ENCODE data around the gene MARK2. TPM values are rescaled to one million over a fixed set of nuclear protein-coding genes. Genes with fewer than 3 reads are reported as not detected.

MARK2 gene
- total RNA-seq, 2 donors from 2014 or later: 32.2 to 33.9 TPM

- TF ChIP-seq POLR2A (IDR thresholded peaks at IDR 0.05) (no peak), CTCF (IDR thresholded peaks at IDR 0.05) (peak in 5 of 7 experiments; percentile 6 to 32 (median 27))
- H3K9me3 ChIP-seq: no peaks in the 10 kb centered on the region
- no peaks in the 10 kb centered on the region for H3K36me3 ChIP-seq (replicated peaks in 1 of 2; ENCODE audit: insufficient read depth in 1 of 2, low read depth in 2 of 2)
- ATAC-seq (no peak), DNase-seq (peak in 1 of 4 donors; percentile 38)
- intact Hi-C loops (cut with DNase I): no loop called here
- H3K27ac ChIP-seq: peak overlapping the region; percentile 19 to 67 (median 64)
- WGBS, 2 donors: 48 to 73% methylated on average over 5 to 13 of the region's 14 CpGs
- H3K4me3 ChIP-seq: no peak overlapping the region
- peaks cover 48% of the 10 kb centered on the region for H3K4me1 ChIP-seq
- H3K27me3 ChIP-seq: no peaks in the 10 kb centered on the region
Observed at GRCh38 chr11:63920939-63921417, 82.1 kb downstream of the MARK2 start.

GRCh38 chr11:63922673-63923192, 83.8 kb downstream of the MARK2 start:
- Histone ChIP-seq H3K9me3 (no peaks in the 10 kb centered on the region), H3K4me1 (peaks cover 34% of the 10 kb centered on the region), H3K36me3 (replicated peaks in 1 of 2; ENCODE audit: insufficient read depth in 1 of 2, low read depth in 2 of 2) (no peaks in the 10 kb centered on the region), H3K27me3 (no peaks in the 10 kb centered on the region), H3K4me3 (no peak overlapping the region), H3K27ac (no peak overlapping the region)
- no peak for DNase-seq
- 78 to 83% methylated on average over 2 of the region's 2 CpGs for WGBS, 2 donors
- intact Hi-C loops (cut with DNase I): no loop called here
- no peak for ATAC-seq
- TF ChIP-seq POLR2A (IDR thresholded peaks at IDR 0.05): no peak
- no peak for TF ChIP-seq CTCF (IDR thresholded peaks at IDR 0.05)

GRCh38 chr11:63923319-63923718, 84.4 kb downstream of the MARK2 start:
- intact Hi-C loops (cut with DNase I): no loop called here
- TF ChIP-seq CTCF (IDR thresholded peaks at IDR 0.05) (no peak), POLR2A (IDR thresholded peaks at IDR 0.05) (no peak)
- H3K27me3 ChIP-seq: no peaks in the 10 kb centered on the region
- ATAC-seq (no peak), DNase-seq (no peak)
- WGBS, 2 donors: 31 to 45% methylated on average over 4 of the region's 4 CpGs
- no peaks in the 10 kb centered on the region for H3K36me3 ChIP-seq (replicated peaks in 1 of 2; ENCODE audit: insufficient read depth in 1 of 2, low read depth in 2 of 2)
- H3K9me3 ChIP-seq: no peaks in the 10 kb centered on the region
- no peak overlapping the region for H3K27ac ChIP-seq
- H3K4me3 ChIP-seq: no peak overlapping the region
- peaks cover 28% of the 10 kb centered on the region for H3K4me1 ChIP-seq

- no peaks in the 10 kb centered on the region for H3K9me3 ChIP-seq
- DNase-seq (no peak), ATAC-seq (no peak)
- no peak overlapping the region for H3K27ac ChIP-seq
- TF ChIP-seq CTCF (IDR thresholded peaks at IDR 0.05) (no peak), POLR2A (IDR thresholded peaks at IDR 0.05) (no peak)
- no peaks in the 10 kb centered on the region for H3K36me3 ChIP-seq (replicated peaks in 1 of 2; ENCODE audit: insufficient read depth in 1 of 2, low read depth in 2 of 2)
- no peaks in the 10 kb centered on the region for H3K27me3 ChIP-seq
- 83 to 98% methylated on average over 4 to 5 of the region's 5 CpGs for WGBS, 2 donors
- no peak overlapping the region for H3K4me3 ChIP-seq
- no peaks in the 10 kb centered on the region for H3K4me1 ChIP-seq
- intact Hi-C loops (cut with DNase I): no loop called here
Observed at GRCh38 chr11:63929616-63930015, 90.7 kb downstream of the MARK2 start.

GRCh38 chr11:63931045-63931444, 92.1 kb downstream of the MARK2 start:
- Histone ChIP-seq H3K27ac (no peak overlapping the region), H3K9me3 (no peaks in the 10 kb centered on the region), H3K4me3 (no peak overlapping the region), H3K4me1 (no peaks in the 10 kb centered on the region), H3K36me3 (replicated peaks in 1 of 2; ENCODE audit: insufficient read depth in 1 of 2, low read depth in 2 of 2) (no peaks in the 10 kb centered on the region), H3K27me3 (no peaks in the 10 kb centered on the region)
- DNase-seq (no peak), ATAC-seq (no peak)
- intact Hi-C loops (cut with DNase I): no loop called here
- no peak for TF ChIP-seq POLR2A (IDR thresholded peaks at IDR 0.05)
- no peak for TF ChIP-seq CTCF (IDR thresholded peaks at IDR 0.05)
- 82% methylated on average over 6 of the region's 6 CpGs for WGBS, 2 donors

Measured in body of pancreas (tissue), 4 donors.